HEK293 (cell line): Measurements from ENCODE around the gene PCBP2.
A peak's percentile ranks its signal among the peaks of the same experiment; 100 is the strongest.

Experiments used
- CTCF ChIP-seq: fragments of 450-650 bp; formaldehyde crosslinking; IDR thresholded peaks from 2 replicates; pipeline ENCODE4 v1.5.1; 2016; ENCODE audit warnings: missing biosample characterization, missing genetic modification characterization
- EGR2 ChIP-seq: fragments of 450-650 bp; formaldehyde crosslinking; IDR thresholded peaks from 2 replicates; pipeline ENCODE4 v1.5.1; 2016; ENCODE audit warnings: low read depth, missing biosample characterization, missing genetic modification characterization
- GLI4 ChIP-seq: fragments of 450-650 bp; formaldehyde crosslinking; IDR thresholded peaks from 2 replicates; pipeline ENCODE4 v1.5.1; 2016; ENCODE audit warnings: missing biosample characterization, missing genetic modification characterization
- GLIS2 ChIP-seq: fragments of 450-650 bp; formaldehyde crosslinking; IDR thresholded peaks from 2 replicates; pipeline ENCODE4 v1.5.1; 2016; ENCODE audit warnings: missing biosample characterization, missing genetic modification characterization
- KLF1 ChIP-seq: fragments of 450-650 bp; formaldehyde crosslinking; IDR thresholded peaks from 2 replicates; pipeline ENCODE4 v1.5.1; 2016; ENCODE audit warnings: missing biosample characterization, missing genetic modification characterization
- KLF17 ChIP-seq: fragments of 450-650 bp; formaldehyde crosslinking; IDR thresholded peaks from 2 replicates; pipeline ENCODE4 v1.5.1; 2016; ENCODE audit warnings: missing biosample characterization, missing genetic modification characterization
- MEIS1 ChIP-seq: sonication (generic); formaldehyde crosslinking; IDR thresholded peaks from 2 replicates; pipeline ENCODE4 v1.8.1; 2022; ENCODE audit warnings: missing genetic modification reagents, mild to moderate bottlenecking, borderline replicate concordance
- REPIN1 ChIP-seq: fragments of 450-650 bp; formaldehyde crosslinking; IDR thresholded peaks from 2 replicates; pipeline ENCODE4 v1.5.1; 2017; ENCODE audit warnings: missing biosample characterization, missing genetic modification characterization, low read depth
- REST ChIP-seq: fragments of 450-650 bp; formaldehyde crosslinking; IDR thresholded peaks from 2 replicates; pipeline ENCODE4 v1.5.1; 2016; ENCODE audit warnings: missing biosample characterization, missing genetic modification characterization
- YY2 ChIP-seq: fragments of 450-650 bp; formaldehyde crosslinking; IDR thresholded peaks from 2 replicates; pipeline ENCODE4 v1.5.1; 2016; ENCODE audit warnings: missing biosample characterization, missing genetic modification characterization
- ZBTB11 ChIP-seq: fragments of 450-650 bp; formaldehyde crosslinking; conservative IDR thresholded peaks from 2 replicates; pipeline ENCODE4 v1.5.1; 2016; ENCODE audit warnings: low read depth, missing biosample characterization, missing genetic modification characterization
- ZBTB17 ChIP-seq: fragments of 450-650 bp; formaldehyde crosslinking; IDR thresholded peaks from 2 replicates; pipeline ENCODE4 v1.5.1; 2016; ENCODE audit warnings: missing biosample characterization, missing genetic modification characterization
- ZEB2 ChIP-seq: fragments of 450-650 bp; formaldehyde crosslinking; IDR thresholded peaks from 2 replicates; pipeline ENCODE4 v1.5.1; 2016; ENCODE audit warnings: missing biosample characterization, missing genetic modification characterization
- ZFHX2 ChIP-seq: fragments of 450-650 bp; formaldehyde crosslinking; conservative IDR thresholded peaks from 2 replicates; pipeline ENCODE4 v1.5.1; 2016; ENCODE audit warnings: missing biosample characterization, missing genetic modification characterization
- ZNF341 ChIP-seq: fragments of 450-650 bp; formaldehyde crosslinking; IDR thresholded peaks from 2 replicates; pipeline ENCODE4; 2016; ENCODE audit warnings: low read depth, missing biosample characterization, missing genetic modification characterization
- ZNF510 ChIP-seq: fragments of 450-650 bp; formaldehyde crosslinking; IDR thresholded peaks from 2 replicates; pipeline ENCODE4 v1.5.1; 2018; ENCODE audit warnings: mild to moderate bottlenecking, missing genetic modification characterization, missing biosample characterization; ENCODE audit not compliant: insufficient replicate concordance
- ZNF626 ChIP-seq: fragments of 450-650 bp; sonication (Bioruptor Pico); formaldehyde crosslinking; IDR thresholded peaks from 2 replicates; pipeline ENCODE4 v1.5.1; 2018; ENCODE audit warnings: missing biosample characterization, missing genetic modification characterization, inconsistent platforms

PCBP2 gene

GRCh38 chr12:53492830-53493609, 41.1 kb downstream of the PCBP2 start (continued):
- TF ChIP-seq KLF17 (tag by site-specific recombination) (peak; percentile 81; the same call in 1 of the 2 replicates), ZNF626 (tag by site-specific recombination) (no peak), REST (peak; percentile 73), ZBTB17 (peak; percentile 80), EGR2 (0 out of 2 replicates have a peak, but pooled peaks have one; percentile 26), ZFHX2 (tag by site-specific recombination) (peak; percentile 55), YY2 (tag by site-specific recombination) (no peak), GLI4 (tag by site-specific recombination) (no peak), MEIS1 (CRISPR knock-in tag) (no peak), ZEB2 (tag by site-specific recombination) (peak; percentile 89), ZNF510 (no peak), ZNF341 (tag by site-specific recombination) (peak; percentile 91), KLF1 (peak; percentile 75), REPIN1 (tag by site-specific recombination) (no peak), ZBTB11 (tag by site-specific recombination) (peak; percentile 43; the same call in 1 of the 2 replicates), CTCF (tag by site-specific recombination) (0 out of 2 replicates have a peak, but pooled peaks have one; percentile 13), GLIS2 (peak; percentile 78)
- TF ChIP-seq, all 188 proteins: peak for 36
